ENCODE data around the gene KDM4B.

- TF ChIP-seq CTCF (IDR thresholded peaks at IDR 0.05) (no peak), POLR2A (IDR thresholded peaks at IDR 0.05) (no peak)
Observed at GRCh38 chr19:4980067-4980466, 11.2 kb downstream of the KDM4B start.
